B cell (primary cell): Measurements from ENCODE around the gene LPAR5.
"Not testable (repeated sequence)": the region's sequence is repeated elsewhere in the genome, so short reads cannot be mapped to it uniquely, and the experiment has no call there.

ENCODE experiments used
- CTCF ChIP-seq: fragments of 200-600 bp; IDR thresholded peaks from one replicate; pipeline ENCODE4 v1.8.0; 2022; ENCODE audit warnings: antibody characterized with exemption, mild to moderate bottlenecking
- EZH2 ChIP-seq: IDR thresholded peaks from 2 replicates; pipeline ENCODE4 v1.6.1; 2012; ENCODE audit warnings: borderline replicate concordance, low read depth, mild to moderate bottlenecking, moderate library complexity, low read length; ENCODE audit not compliant: insufficient read depth, poor library complexity, severe bottlenecking

DNA sequence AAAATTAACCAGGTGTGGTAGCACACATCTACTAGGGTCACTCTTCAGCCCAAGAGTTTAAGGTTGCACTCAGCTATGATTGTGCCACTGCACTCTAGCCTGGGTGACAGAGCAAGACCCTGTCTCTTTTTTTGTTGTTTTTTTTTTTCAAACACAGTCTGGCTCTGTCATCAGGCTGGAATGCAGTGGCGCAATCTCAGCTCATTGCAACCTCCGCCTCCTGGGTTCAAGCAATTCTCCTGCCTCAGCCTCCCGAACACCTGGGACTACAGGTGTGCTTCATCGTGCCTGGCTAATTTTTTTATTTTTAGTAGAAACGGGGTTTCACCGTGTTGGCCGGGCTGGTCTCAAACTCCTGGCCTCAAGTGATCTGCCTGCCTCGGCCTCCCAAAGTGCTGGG, 49.2 kb downstream of the LPAR5 start:
- TF ChIP-seq CTCF, EZH2: not testable (repeated sequence)
